ENCODE results near the gene FAM180A.
"Not testable (repeated sequence)": the region's sequence is repeated elsewhere in the genome, so short reads cannot be mapped to it uniquely, and the experiment has no call there.

FAM180A gene

GRCh38 chr7:135704074-135704473 is 44.5 kb downstream of the FAM180A start:
- TF ChIP-seq EZH2phosphoT487 (IDR thresholded peaks at IDR 0.05; ENCODE audit: low read depth) (no peak), CTCF (IDR thresholded peaks at IDR 0.05; ENCODE audit: low read depth, low read length) (peak; percentile 34)
- H3K4me2 ChIP-seq (ENCODE audit: low read length) = no peak overlapping the region
- no peak overlapping the region for H3K4me3 ChIP-seq (ENCODE audit: low read length)
- no peaks in the 10 kb centered on the region for H3K79me2 ChIP-seq (ENCODE audit: low read length)
- H3K4me1 ChIP-seq (ENCODE audit: low read length) = no peaks in the 10 kb centered on the region
- no peaks in the 10 kb centered on the region for H3K36me3 ChIP-seq (replicated peaks; ENCODE audit: low read depth, low read length)
- H3K27ac ChIP-seq (ENCODE audit: low read length) = no peak overlapping the region
- no peaks in the 10 kb centered on the region for H3K27me3 ChIP-seq (ENCODE audit: low read depth, low read length)
- no peak overlapping the region for H3K9ac ChIP-seq (ENCODE audit: low read length)
- H3K9me3 ChIP-seq (ENCODE audit: insufficient read depth, low read length) = no peaks in the 10 kb centered on the region
- H2AFZ ChIP-seq (ENCODE audit: low read depth, low read length) = no peak overlapping the region
- H4K20me1 ChIP-seq (ENCODE audit: insufficient read depth, low read length) = no peaks in the 10 kb centered on the region

- no peaks in the 10 kb centered on the region for H4K20me1 ChIP-seq (ENCODE audit: insufficient read depth, low read length)
- TF ChIP-seq EZH2phosphoT487 (IDR thresholded peaks at IDR 0.05; ENCODE audit: low read depth) (no peak), CTCF (IDR thresholded peaks at IDR 0.05; ENCODE audit: low read depth, low read length) (no peak)
- H3K4me2 ChIP-seq (ENCODE audit: low read length) = no peak overlapping the region
- H3K9me3 ChIP-seq (ENCODE audit: insufficient read depth, low read length) = no peaks in the 10 kb centered on the region
- H3K9ac ChIP-seq (ENCODE audit: low read length) = no peak overlapping the region
- H3K36me3 ChIP-seq (replicated peaks; ENCODE audit: low read depth, low read length) = no peaks in the 10 kb centered on the region
- H3K4me3 ChIP-seq (ENCODE audit: low read length) = no peak overlapping the region
- H3K27ac ChIP-seq (ENCODE audit: low read length) = no peak overlapping the region
- H3K27me3 ChIP-seq (ENCODE audit: low read depth, low read length) = no peaks in the 10 kb centered on the region
- no peaks in the 10 kb centered on the region for H3K79me2 ChIP-seq (ENCODE audit: low read length)
- no peak overlapping the region for H2AFZ ChIP-seq (ENCODE audit: low read depth, low read length)
- no peaks in the 10 kb centered on the region for H3K4me1 ChIP-seq (ENCODE audit: low read length)
These were observed 51.1 kb downstream of the FAM180A start for GRCh38 chr7:135697276-135698049.

GRCh38 chr7:135693558-135693957 is 55.1 kb downstream of the FAM180A start:
- no peaks in the 10 kb centered on the region for H3K9me3 ChIP-seq (ENCODE audit: insufficient read depth, low read length)
- H3K4me2 ChIP-seq (ENCODE audit: low read length) = no peak overlapping the region
- H3K36me3 ChIP-seq (replicated peaks; ENCODE audit: low read depth, low read length) = no peaks in the 10 kb centered on the region
- no peak overlapping the region for H3K27ac ChIP-seq (ENCODE audit: low read length)
- no peak overlapping the region for H2AFZ ChIP-seq (ENCODE audit: low read depth, low read length)
- no peaks in the 10 kb centered on the region for H3K4me1 ChIP-seq (ENCODE audit: low read length)
- no peak overlapping the region for H3K4me3 ChIP-seq (ENCODE audit: low read length)
- no peaks in the 10 kb centered on the region for H4K20me1 ChIP-seq (ENCODE audit: insufficient read depth, low read length)
- H3K9ac ChIP-seq (ENCODE audit: low read length) = no peak overlapping the region
- H3K79me2 ChIP-seq (ENCODE audit: low read length) = no peaks in the 10 kb centered on the region
- TF ChIP-seq EZH2phosphoT487 (IDR thresholded peaks at IDR 0.05; ENCODE audit: low read depth) (no peak), CTCF (IDR thresholded peaks at IDR 0.05; ENCODE audit: low read depth, low read length) (no peak)
- H3K27me3 ChIP-seq (ENCODE audit: low read depth, low read length) = no peaks in the 10 kb centered on the region

- H3K79me2 ChIP-seq (ENCODE audit: low read length); H3K9ac ChIP-seq (ENCODE audit: low read length); H3K27me3 ChIP-seq (ENCODE audit: low read depth, low read length); H4K20me1 ChIP-seq (ENCODE audit: insufficient read depth, low read length); H3K27ac ChIP-seq (ENCODE audit: low read length); H3K4me1 ChIP-seq (ENCODE audit: low read length); H3K9me3 ChIP-seq (ENCODE audit: insufficient read depth, low read length); H3K4me2 ChIP-seq (ENCODE audit: low read length); H3K4me3 ChIP-seq (ENCODE audit: low read length); H2AFZ ChIP-seq (ENCODE audit: low read depth, low read length); H3K36me3 ChIP-seq (replicated peaks; ENCODE audit: low read depth, low read length): not testable (repeated sequence)
These were observed 56.0 kb downstream of the FAM180A start for GRCh38 chr7:135692606-135693005.

Data from OCI-LY3 (cell line).